NCI-H526 (cell line): ENCODE results near the gene LPIN2.

Experiments used
- DNase-seq, 2 experiments: peaks; one replicate each; lab custom pipeline; 2025; lab: John Stamatoyannopoulos, UW

The LPIN2 gene

GRCh38 chr18:2979871-2980790, 32.8 kb downstream of the LPIN2 start:
- no peak for DNase-seq

- no peak for DNase-seq
Measured at GRCh38 chr18:2979129-2979528, 33.8 kb downstream of the LPIN2 start.

- no peak for DNase-seq
Measured at GRCh38 chr18:2978661-2979106, 34.3 kb downstream of the LPIN2 start.

- DNase-seq, result no peak
Measured at GRCh38 chr18:2978208-2978607, 34.7 kb downstream of the LPIN2 start.

GRCh38 chr18:2976218-2977132, 36.5 kb downstream of the LPIN2 start:
- DNase-seq, result no peak

GRCh38 chr18:2974731-2975130, 38.2 kb downstream of the LPIN2 start:
- DNase-seq, result no peak

GRCh38 chr18:2971741-2972552, 41.0 kb downstream of the LPIN2 start:
- no peak for DNase-seq

- DNase-seq, result no peak
Measured at GRCh38 chr18:2970772-2971659, 41.9 kb downstream of the LPIN2 start.

- DNase-seq, result no peak
Measured at GRCh38 chr18:2970344-2970743, 42.6 kb downstream of the LPIN2 start.

- DNase-seq, result no peak
Measured at GRCh38 chr18:2969695-2970094, 43.2 kb downstream of the LPIN2 start.

GRCh38 chr18:2968606-2969005, 44.3 kb downstream of the LPIN2 start:
- DNase-seq, result no peak

- no peak for DNase-seq
Measured at GRCh38 chr18:2967820-2968219, 45.1 kb downstream of the LPIN2 start.

- no peak for DNase-seq
Measured at GRCh38 chr18:2967357-2967756, 45.6 kb downstream of the LPIN2 start.

- no peak for DNase-seq
Measured at GRCh38 chr18:2966560-2966959, 46.4 kb downstream of the LPIN2 start.

- no peak for DNase-seq
Measured at GRCh38 chr18:2965797-2966196, 47.1 kb downstream of the LPIN2 start.

- no peak for DNase-seq
Measured at GRCh38 chr18:2964361-2965010, 48.5 kb downstream of the LPIN2 start.
